Smooth muscle cell (in vitro differentiated cells): ENCODE data around the gene GPATCH2L. TPM values are rescaled to one million over a fixed set of nuclear protein-coding genes. Genes with fewer than 3 reads are reported as not detected.

Experiments used
- DNase-seq: peaks from one replicate; lab custom pipeline; 2025; ENCODE audit not compliant: unreplicated experiment; lab: John Stamatoyannopoulos, UW
- H2AFZ ChIP-seq: fragments of 200-600 bp; sonication (generic); 2 replicates; pipeline ENCODE4 v1.6.0; 2016; ENCODE audit warnings: antibody characterized with exemption, low read depth, mild to moderate bottlenecking
- H3F3A ChIP-seq: fragments of 200-600 bp; sonication (generic); 2 replicates; pipeline ENCODE4 v1.6.0; 2017; ENCODE audit warnings: antibody characterized with exemption, low read depth
- H3K27ac ChIP-seq: fragments of 200-600 bp; sonication (generic); 2 replicates; pipeline ENCODE4 v1.5.1; 2016; ENCODE audit warnings: low read depth, mild to moderate bottlenecking
- H3K27me3 ChIP-seq: fragments of 200-600 bp; sonication (generic); 2 replicates; pipeline ENCODE4 v1.6.1; 2016; ENCODE audit warnings: low read depth, mild to moderate bottlenecking
- H3K36me3 ChIP-seq: fragments of 200-600 bp; sonication (generic); 2 replicates; pipeline ENCODE4 v1.5.1; 2016; ENCODE audit warnings: low read depth
- H3K4me1 ChIP-seq: fragments of 200-600 bp; sonication (generic); 2 replicates; pipeline ENCODE4 v1.5.1; 2016; ENCODE audit warnings: low read depth
- H3K4me2 ChIP-seq: fragments of 200-600 bp; sonication (generic); 2 replicates; pipeline ENCODE4 v1.6.0; 2016; ENCODE audit warnings: mild to moderate bottlenecking
- H3K4me3 ChIP-seq: fragments of 200-600 bp; sonication (generic); 2 replicates; pipeline ENCODE4 v1.5.1; 2016; ENCODE audit warnings: mild to moderate bottlenecking
- H3K79me2 ChIP-seq: fragments of 200-600 bp; sonication (generic); 2 replicates; pipeline ENCODE4 v1.6.0; 2016; ENCODE audit warnings: low read depth, mild to moderate bottlenecking
- H3K9ac ChIP-seq: fragments of 200-600 bp; sonication (generic); 2 replicates; pipeline ENCODE4 v1.6.0; 2016; ENCODE audit warnings: low read depth
- H3K9me3 ChIP-seq: fragments of 200-600 bp; sonication (generic); replicated peaks from 2 replicates; pipeline ENCODE4 v1.5.1; 2016; ENCODE audit warnings: low read depth
- H4K20me1 ChIP-seq: fragments of 200-600 bp; sonication (generic); 2 replicates; pipeline ENCODE4 v1.6.0; 2016; ENCODE audit warnings: low read depth
- WGBS: methylation state at CpG from one replicate; pipeline ENCODE4 v1.1.7; 2016; ENCODE audit warnings: low lambda C conversion rate; 5-methylcytosine and 5-hydroxymethylcytosine counted together
- polyA plus RNA-seq: library from polyadenylated mRNA; unstranded; fragments of >200 nt; fragmentation: Nextera tagmentation; extraction: Ambion mirVana; gene quantifications from 2 replicates; pipeline ENCODE4 v1.2.1, GENCODE V29; 2016
- total RNA-seq: library from RNA; depleted of rRNA; stranded (reverse); fragments of >200 nt; gene quantifications from 2 replicates; pipeline ENCODE4 v1.2.3, GENCODE V29; 2014
- TF ChIP-seq, protein P1 (sequence below): fragments of 200-600 bp; sonication (generic); IDR thresholded peaks from 2 replicates; pipeline ENCODE4 v1.5.1; 2017; ENCODE audit warnings: borderline replicate concordance, mild to moderate bottlenecking, antibody characterized with exemption; ENCODE audit not compliant: insufficient read depth, poor library complexity, severe bottlenecking

The GPATCH2L gene
- total and polyA plus RNA-seq, 2 experiments from 2014 or later, result 14.5 to 53.4 TPM

DNA sequence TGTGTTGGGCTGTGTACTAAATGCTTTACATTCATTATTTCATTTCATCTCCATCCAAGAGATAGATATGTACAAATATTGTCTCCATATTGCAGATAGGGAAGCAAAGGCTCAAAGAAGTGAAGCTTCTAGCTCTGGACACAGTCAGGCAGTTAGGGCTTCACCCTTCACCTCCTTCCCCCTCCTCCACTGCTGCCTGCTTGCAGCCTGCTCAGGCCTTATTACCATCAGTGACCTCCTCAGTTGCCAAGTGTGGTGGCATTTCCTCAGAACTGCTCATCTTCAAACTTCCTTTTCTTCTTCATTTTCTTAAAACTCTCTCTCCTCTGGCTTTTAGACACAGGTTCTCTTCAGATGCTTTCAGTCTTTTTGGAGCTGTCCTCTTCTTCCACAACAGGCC, 4.7 kb upstream of the GPATCH2L start:
- no peak overlapping the region for H3K4me2 ChIP-seq
- H3K4me1 ChIP-seq, result no peaks in the 10 kb centered on the region
- TF ChIP-seq, protein P1, sequence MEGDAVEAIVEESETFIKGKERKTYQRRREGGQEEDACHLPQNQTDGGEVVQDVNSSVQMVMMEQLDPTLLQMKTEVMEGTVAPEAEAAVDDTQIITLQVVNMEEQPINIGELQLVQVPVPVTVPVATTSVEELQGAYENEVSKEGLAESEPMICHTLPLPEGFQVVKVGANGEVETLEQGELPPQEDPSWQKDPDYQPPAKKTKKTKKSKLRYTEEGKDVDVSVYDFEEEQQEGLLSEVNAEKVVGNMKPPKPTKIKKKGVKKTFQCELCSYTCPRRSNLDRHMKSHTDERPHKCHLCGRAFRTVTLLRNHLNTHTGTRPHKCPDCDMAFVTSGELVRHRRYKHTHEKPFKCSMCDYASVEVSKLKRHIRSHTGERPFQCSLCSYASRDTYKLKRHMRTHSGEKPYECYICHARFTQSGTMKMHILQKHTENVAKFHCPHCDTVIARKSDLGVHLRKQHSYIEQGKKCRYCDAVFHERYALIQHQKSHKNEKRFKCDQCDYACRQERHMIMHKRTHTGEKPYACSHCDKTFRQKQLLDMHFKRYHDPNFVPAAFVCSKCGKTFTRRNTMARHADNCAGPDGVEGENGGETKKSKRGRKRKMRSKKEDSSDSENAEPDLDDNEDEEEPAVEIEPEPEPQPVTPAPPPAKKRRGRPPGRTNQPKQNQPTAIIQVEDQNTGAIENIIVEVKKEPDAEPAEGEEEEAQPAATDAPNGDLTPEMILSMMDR, result no peak
- peaks cover 1% of the 10 kb centered on the region for H3K9me3 ChIP-seq
- H4K20me1 ChIP-seq, result no peaks in the 10 kb centered on the region
- peaks cover 36% of the 10 kb centered on the region for H3K27me3 ChIP-seq
- H3K79me2 ChIP-seq, result no peaks in the 10 kb centered on the region
- H3K9ac ChIP-seq, result no peak overlapping the region
- no peaks in the 10 kb centered on the region for H3K36me3 ChIP-seq
- no peak overlapping the region for H3K27ac ChIP-seq
- no peak for DNase-seq
- no peak overlapping the region for H3K4me3 ChIP-seq
- H2AFZ ChIP-seq, result no peak overlapping the region
- H3F3A ChIP-seq, result no peaks in the 10 kb centered on the region

DNA sequence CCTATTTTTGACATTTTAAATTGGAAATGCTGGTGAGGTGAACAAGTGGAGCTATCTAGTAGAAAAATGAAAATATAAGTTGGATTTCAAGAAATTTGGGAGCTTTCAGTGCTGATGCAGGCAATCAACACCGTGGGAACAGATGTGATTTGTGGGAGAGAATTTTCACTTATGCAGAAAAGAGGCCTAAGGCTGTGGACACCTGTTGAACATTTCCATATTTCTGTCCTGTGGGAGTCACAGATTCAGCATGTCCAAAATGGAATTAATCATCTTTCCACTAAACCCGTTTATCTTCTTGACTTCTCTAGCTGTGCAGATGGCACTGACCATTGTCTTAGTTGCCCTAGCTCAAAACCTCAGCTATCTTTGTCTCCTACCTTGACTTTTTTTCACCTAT, 2.5 kb upstream of the GPATCH2L start:
- no peak for DNase-seq
- Histone ChIP-seq H3K4me3 (no peak overlapping the region), H3K9me3 (no peaks in the 10 kb centered on the region), H2AFZ (no peak overlapping the region), H3K4me2 (no peak overlapping the region), H3K27me3 (peaks cover 36% of the 10 kb centered on the region), H3F3A (no peaks in the 10 kb centered on the region), H3K79me2 (peaks cover 18% of the 10 kb centered on the region), H3K27ac (no peak overlapping the region), H3K36me3 (no peaks in the 10 kb centered on the region), H4K20me1 (peaks cover 18% of the 10 kb centered on the region), H3K9ac (no peak overlapping the region), H3K4me1 (peaks cover 13% of the 10 kb centered on the region)
- 90% methylated on average over 2 of the region's 2 CpGs for WGBS
- TF ChIP-seq, protein P1, result no peak

DNA sequence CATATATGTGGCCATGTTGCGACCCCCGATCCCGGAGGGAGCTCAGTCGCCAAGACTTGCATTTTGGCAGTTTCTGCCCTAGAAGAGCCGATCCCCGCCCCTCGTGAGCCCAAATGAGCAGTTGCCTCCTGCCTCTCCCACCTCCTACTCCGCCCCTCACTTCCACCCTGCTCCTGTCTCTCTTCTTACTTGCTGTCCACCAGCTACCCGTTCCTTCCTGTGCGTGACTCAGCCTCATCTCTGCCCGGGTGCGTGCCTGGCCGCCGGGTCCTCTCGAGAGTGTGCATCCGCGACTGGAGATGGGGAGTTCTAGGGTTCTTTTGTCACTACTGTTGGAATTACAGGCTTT, 585 bp downstream of the GPATCH2L start:
- Histone ChIP-seq H3K4me2 (peak overlapping the region; percentile 93), H3K4me1 (peaks cover 36% of the 10 kb centered on the region), H2AFZ (peak overlapping the region; percentile 25), H3K9me3 (no peaks in the 10 kb centered on the region), H3K79me2 (peaks cover 49% of the 10 kb centered on the region), H3K27ac (peak overlapping the region; percentile 93), H3K36me3 (no peaks in the 10 kb centered on the region), H3F3A (no peaks in the 10 kb centered on the region), H4K20me1 (peaks cover 49% of the 10 kb centered on the region), H3K9ac (peak overlapping the region; percentile 98), H3K27me3 (peaks cover 31% of the 10 kb centered on the region), H3K4me3 (peak overlapping the region; percentile 83)
- WGBS, result under 1% methylated on average over 17 of the region's 17 CpGs
- DNase-seq, result peak; percentile 61
- TF ChIP-seq, protein P1, result no peak

DNA sequence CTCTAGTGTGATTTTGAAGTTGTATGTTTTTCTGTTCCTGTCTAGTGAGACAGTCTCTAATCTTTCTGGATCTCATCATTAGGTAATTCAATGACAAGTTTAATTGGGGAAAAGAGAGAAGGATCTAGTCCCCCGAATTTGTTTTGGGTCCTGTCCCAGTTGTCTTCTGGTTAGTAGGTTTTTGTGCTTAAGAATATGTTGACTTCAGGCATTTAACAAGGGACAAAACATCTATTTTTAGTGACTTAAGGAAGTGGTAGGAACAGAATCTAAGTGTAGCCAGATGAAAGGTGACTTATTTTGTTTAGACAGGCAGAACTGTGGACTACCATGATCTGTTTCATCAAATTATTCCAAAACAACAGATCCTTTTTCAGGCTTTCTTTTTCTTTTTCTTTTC, 2.2 kb downstream of the GPATCH2L start:
- H3K27me3 ChIP-seq, result peaks cover 15% of the 10 kb centered on the region
- no peak overlapping the region for H3K4me3 ChIP-seq
- TF ChIP-seq, protein P1, result no peak
- peaks cover 64% of the 10 kb centered on the region for H3K79me2 ChIP-seq
- H4K20me1 ChIP-seq, result peaks cover 65% of the 10 kb centered on the region
- no peak overlapping the region for H3K4me2 ChIP-seq
- H3F3A ChIP-seq, result no peaks in the 10 kb centered on the region
- no peak overlapping the region for H2AFZ ChIP-seq
- no peaks in the 10 kb centered on the region for H3K9me3 ChIP-seq
- 91% methylated on average over 1 of the region's 1 CpG for WGBS
- no peak overlapping the region for H3K27ac ChIP-seq
- peaks cover 36% of the 10 kb centered on the region for H3K4me1 ChIP-seq
- H3K9ac ChIP-seq, result no peak overlapping the region
- no peaks in the 10 kb centered on the region for H3K36me3 ChIP-seq
- no peak for DNase-seq
